Left renal cortex interstitium (tissue), 4 donors: ENCODE data around the gene MINDY3. TPM values are rescaled to one million over a fixed set of nuclear protein-coding genes. Genes with fewer than 3 reads are reported as not detected.
"Not testable (repeated sequence)": the region's sequence is repeated elsewhere in the genome, so short reads cannot be mapped to it uniquely, and the experiment has no call there.

Source experiments
- DNase-seq, 4 donors: peaks; one replicate each; pipeline ENCODE4 v3.0.0-alpha.2; 2013; ENCODE audit warnings: low read depth in 4 of 4, low spot score in 2 of 4, missing footprints in 1 of 4
- polyA plus RNA-seq, 4 donors: library from polyadenylated mRNA; unstranded; fragments of 120-200 nt; gene quantifications; one replicate each; pipeline ENCODE4 v1.2.1, GENCODE V29; 2013; ENCODE audit not compliant: insufficient read length in 4 of 4

MINDY3 gene
- polyA plus RNA-seq, 4 donors = 39.4 to 54.8 (median 45.9) TPM

- DNase-seq = no peak
Measured at GRCh38 chr10:15781381-15781960, 78.8 kb downstream of the MINDY3 start.

- DNase-seq = no peak
Measured at GRCh38 chr10:15780353-15781135, 79.8 kb downstream of the MINDY3 start.

GRCh38 chr10:15775513-15775912, 84.8 kb downstream of the MINDY3 start:
- no peak for DNase-seq

GRCh38 chr10:15774534-15774933, 85.8 kb downstream of the MINDY3 start:
- not testable (repeated sequence) for DNase-seq

GRCh38 chr10:15764892-15765454, 95.3 kb downstream of the MINDY3 start:
- DNase-seq = no peak

- no peak for DNase-seq
Measured at GRCh38 chr10:15763006-15763405, 97.3 kb downstream of the MINDY3 start.

- not testable (repeated sequence) for DNase-seq
Measured at GRCh38 chr10:15762239-15762638, 98.1 kb downstream of the MINDY3 start.

GRCh38 chr10:15761224-15761623, 99.1 kb downstream of the MINDY3 start:
- DNase-seq = not testable (repeated sequence)

GRCh38 chr10:15760681-15761080, 99.6 kb downstream of the MINDY3 start:
- no peak for DNase-seq

- DNase-seq = no peak
Measured at GRCh38 chr10:15759265-15759664, 101.0 kb downstream of the MINDY3 start.

GRCh38 chr10:15758618-15759017, 101.7 kb downstream of the MINDY3 start:
- DNase-seq = no peak

- no peak for DNase-seq
Measured at GRCh38 chr10:15754937-15755336, 105.4 kb downstream of the MINDY3 start.

GRCh38 chr10:15751046-15751445, 109.3 kb downstream of the MINDY3 start:
- DNase-seq = no peak

- no peak for DNase-seq
Measured at GRCh38 chr10:15748126-15748525, 112.2 kb downstream of the MINDY3 start.

GRCh38 chr10:15747632-15748031, 112.7 kb downstream of the MINDY3 start:
- no peak for DNase-seq

- DNase-seq = peak in 2 of 4 donors; percentile 58 to 77
Measured at GRCh38 chr10:15745751-15746150, 114.6 kb downstream of the MINDY3 start.

GRCh38 chr10:15744217-15744865, 116.0 kb downstream of the MINDY3 start:
- DNase-seq = no peak

GRCh38 chr10:15743443-15743842, 116.9 kb downstream of the MINDY3 start:
- no peak for DNase-seq

GRCh38 chr10:15742836-15743235, 117.5 kb downstream of the MINDY3 start:
- DNase-seq = no peak

- no peak for DNase-seq
Measured at GRCh38 chr10:15742102-15742501, 118.2 kb downstream of the MINDY3 start.

GRCh38 chr10:15741581-15741980, 118.7 kb downstream of the MINDY3 start:
- no peak for DNase-seq
